ENCODE data around the gene MYLK4.

DNA sequence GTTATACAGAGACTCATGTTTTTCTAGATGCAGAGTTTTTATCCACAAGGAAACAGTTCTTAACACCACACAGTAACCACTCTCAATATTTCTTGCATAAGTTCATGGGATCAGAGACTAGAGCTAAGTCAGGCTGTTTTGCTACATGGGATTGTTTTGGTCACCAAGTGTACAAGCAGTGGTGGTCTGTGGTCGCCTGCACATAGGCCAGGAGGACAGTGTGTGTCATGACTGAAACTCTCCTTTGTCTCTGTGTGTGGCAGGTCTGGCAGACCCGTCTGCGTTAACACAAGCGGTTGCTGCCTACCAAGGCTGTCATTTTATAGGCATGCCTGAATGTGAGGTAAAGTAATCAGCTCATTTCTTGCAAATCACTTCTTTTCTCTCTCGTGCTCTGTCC, 33.3 kb upstream of the MYLK4 start:
- TF ChIP-seq YY1 (IDR thresholded peaks at IDR 0.05; ENCODE audit: insufficient read depth, insufficient read length): no peak
- no peak for TF ChIP-seq ZNF274 (IDR thresholded peaks at IDR 0.05; ENCODE audit: low read depth, low read length)
- no peak for TF ChIP-seq SUZ12 (IDR thresholded peaks at IDR 0.05; ENCODE audit: extremely low read depth, insufficient read depth, insufficient read length)

Measured in NT2/D1 (cell line).